ENCODE data around the gene LELP1. TPM values are rescaled to one million over a fixed set of nuclear protein-coding genes. Genes with fewer than 3 reads are reported as not detected.
"Not testable (repeated sequence)": the region's sequence is repeated elsewhere in the genome, so short reads cannot be mapped to it uniquely, and the experiment has no call there.

LELP1 gene
- total RNA-seq, 1 donor from 2014 or later, result not detected

DNA sequence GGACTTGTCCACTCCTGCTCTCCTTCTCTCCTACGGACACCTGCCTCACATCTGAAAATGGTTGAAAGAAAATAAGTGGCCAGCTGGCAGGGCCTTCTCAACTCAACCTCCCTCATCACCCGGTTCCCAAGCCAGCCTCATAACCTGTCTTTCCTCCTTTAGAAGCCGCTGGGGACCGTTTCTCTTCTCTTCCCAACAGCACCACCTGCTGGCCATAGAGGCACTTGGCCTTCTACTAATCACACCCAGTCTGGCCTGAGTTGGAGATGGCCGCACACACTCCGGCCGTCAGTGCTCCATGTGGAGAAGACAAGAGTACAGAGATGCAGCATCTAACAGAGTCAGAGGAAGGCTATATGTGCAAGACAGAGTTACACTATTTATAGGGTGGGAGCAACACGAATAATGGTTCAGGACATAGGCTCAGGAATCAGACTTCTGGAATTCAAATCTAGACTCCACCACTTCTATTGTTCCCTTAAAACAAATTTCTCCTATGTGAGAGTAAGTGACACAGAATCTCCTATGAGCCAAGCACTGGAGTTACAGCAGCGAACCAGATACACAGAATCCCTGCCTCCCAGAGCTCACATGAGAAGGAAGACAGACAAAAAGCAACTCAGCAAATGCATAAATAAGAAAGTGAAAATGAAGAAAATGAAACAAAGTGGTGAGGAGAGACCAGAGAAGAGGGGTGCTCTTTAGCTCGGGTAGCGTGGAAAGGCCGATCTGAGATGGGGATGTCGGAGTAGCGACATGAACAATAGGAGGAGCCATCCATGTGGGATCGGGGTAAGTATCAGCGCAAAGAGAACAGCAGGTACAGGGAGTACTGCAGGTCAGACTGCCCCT, 20.0 kb downstream of the LELP1 start:
- intact Hi-C loops (cut with DNase I), result loop anchor here (5.0 kb wide), 1 partner anchor 954 kb away; no protein-coding TSS in a partner anchor
- peak; percentile 73 for DNase-seq (ENCODE audit: low spot score)
- ATAC-seq, result peak; percentile 73

DNA sequence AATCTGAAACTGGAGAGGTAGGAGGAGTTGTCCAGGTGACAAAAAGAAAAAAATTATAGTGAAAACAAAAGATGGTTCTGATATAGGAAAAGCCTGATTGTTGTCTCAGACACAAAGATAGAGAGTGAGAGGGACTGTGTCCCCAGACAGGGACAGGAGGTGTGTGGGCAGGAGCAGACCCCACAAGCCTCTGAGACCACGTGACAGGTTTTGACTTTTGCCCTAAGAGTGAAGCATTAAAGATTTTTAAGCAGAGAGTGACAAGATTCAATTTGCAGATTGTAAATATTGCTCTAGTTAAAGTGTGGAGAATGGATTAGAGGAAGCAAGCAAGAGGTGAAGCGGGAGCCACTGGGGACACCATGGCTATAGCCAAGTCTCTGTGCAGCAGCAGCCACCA, 24.6 kb downstream of the LELP1 start:
- ATAC-seq, result no peak
- no peak for DNase-seq (ENCODE audit: low spot score)

DNA sequence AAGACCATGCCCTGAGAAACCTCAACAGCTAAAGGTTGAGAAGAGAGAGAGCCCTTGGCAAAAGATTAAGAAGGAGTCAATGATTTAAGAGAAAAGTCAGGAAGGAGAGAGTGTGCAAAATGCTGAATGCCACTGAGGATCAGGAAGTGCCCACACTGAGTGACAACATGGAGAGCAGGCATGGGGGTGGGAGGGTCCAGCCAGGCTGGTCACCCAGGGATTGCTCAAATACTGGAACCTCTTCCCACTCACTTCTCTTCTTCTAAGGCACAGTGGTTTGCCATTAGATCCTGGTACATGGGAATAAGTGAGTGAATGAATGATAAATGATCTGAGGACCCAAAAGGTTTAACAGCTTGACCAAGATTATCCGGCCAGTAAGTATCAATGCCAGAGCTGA, 25.3 kb downstream of the LELP1 start:
- intact Hi-C loops (cut with DNase I), result loop anchor here (5.0 kb wide), 1 partner anchor 489 kb away; no protein-coding TSS in a partner anchor
- DNase-seq (ENCODE audit: low spot score), result no peak
- no peak for ATAC-seq

More for the DNA sequence above, 24.6 kb downstream of the LELP1 start:
- intact Hi-C loops (cut with DNase I), result loop anchor here (5.0 kb wide), 1 partner anchor 489 kb away; no protein-coding TSS in a partner anchor

DNA sequence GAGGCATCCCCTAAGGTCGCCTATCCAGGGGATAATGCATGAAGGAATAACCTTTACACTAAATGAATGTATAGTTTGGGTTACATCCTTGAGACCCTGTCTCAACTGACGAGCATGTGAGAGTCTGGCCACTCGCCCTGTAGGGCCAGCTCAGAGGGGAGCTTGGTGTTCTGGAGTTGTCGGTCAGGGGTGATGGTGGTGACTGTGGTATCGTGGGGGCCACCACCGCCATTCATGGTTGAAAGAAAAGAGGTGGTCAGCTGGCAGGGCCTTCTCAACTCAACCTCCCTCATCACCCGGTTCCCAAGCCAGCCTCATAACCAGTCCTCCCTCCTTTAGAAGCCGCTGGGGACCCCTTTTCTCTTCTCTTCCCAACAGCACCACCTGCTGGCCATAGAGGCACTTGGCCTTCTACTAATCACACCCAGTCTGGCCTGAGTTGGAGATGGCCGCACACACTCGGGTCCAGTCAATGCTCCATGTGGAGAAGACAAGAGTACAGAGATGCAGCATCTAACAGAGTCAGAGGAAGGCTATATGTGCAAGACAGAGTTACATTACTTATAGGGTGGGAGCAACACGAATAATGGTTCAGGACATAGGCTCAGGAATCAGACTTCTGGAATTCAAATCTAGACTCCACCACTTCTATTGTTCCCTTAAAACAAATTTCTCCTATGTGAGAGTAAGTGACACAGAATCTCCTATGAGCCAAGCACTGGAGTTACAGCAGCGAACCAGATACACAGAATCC, 26.0 kb downstream of the LELP1 start:
- intact Hi-C loops (cut with DNase I), result loop anchor here (5.0 kb wide), 1 partner anchor 488 kb away; no protein-coding TSS in a partner anchor
- DNase-seq (ENCODE audit: low spot score); ATAC-seq: not testable (repeated sequence)

DNA sequence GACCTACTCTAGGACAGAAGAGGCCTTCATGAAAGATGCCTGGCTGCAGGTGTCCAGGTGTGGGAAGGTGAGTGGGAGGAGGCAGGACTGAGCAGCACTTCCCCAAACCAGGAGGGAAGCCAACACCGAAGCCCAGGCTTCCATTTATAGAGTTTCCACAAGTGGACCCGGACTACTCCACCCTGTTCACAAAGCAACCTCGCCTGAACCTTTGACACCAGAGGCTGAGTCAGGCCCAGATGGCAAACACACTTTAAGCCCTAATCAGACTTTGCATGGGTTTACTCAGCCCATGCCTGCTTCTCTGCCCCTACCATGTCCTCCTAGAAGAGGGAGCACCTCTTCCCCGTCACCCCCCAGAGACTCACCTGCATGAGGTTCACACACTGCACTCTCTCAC, 28.1 kb downstream of the LELP1 start:
- ATAC-seq (no peak), DNase-seq (ENCODE audit: low spot score) (no peak)
- intact Hi-C loops (cut with DNase I), result no loop called here

DNA sequence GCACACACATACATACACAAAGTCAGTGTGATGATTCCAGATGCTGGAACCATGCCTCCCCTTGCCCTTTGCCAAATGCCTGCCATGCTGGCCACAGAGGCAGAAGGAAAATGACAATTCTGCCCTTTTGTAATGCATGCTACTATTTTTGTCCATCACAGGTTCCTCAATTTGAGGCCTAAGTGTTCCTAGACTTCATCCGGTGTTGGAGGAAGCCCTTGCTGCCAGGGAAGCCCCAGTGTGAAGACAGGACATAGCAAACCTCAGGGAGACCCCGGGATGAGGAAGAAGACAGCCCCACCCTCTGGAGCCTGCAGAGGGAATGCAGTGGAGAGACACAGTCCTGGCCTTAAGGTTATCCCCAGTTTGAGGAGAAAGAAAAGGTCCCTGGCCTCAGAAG, 28.6 kb downstream of the LELP1 start:
- DNase-seq (ENCODE audit: low spot score), result no peak
- ATAC-seq, result no peak
- intact Hi-C loops (cut with DNase I), result no loop called here

DNA sequence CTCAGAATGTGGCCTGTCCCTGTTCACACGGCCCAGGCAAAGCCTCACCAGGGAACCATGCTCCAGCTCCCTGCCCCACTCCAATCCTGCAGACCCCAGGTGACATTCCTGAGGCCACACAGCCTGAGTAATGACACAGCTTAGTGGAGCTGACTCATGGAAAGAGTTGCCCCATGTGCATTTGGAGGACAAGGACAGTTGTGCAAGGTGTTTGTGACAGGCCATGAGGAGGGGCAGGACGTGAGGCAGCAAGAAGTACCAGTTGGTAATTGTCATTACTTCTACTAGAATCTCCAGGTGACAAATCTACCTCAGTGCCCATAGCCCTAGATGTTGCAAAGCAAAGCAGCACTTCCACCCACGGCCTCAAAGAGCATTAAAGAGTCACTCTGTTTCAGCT, 29.3 kb downstream of the LELP1 start:
- intact Hi-C loops (cut with DNase I), result no loop called here
- ATAC-seq, result no peak

DNA sequence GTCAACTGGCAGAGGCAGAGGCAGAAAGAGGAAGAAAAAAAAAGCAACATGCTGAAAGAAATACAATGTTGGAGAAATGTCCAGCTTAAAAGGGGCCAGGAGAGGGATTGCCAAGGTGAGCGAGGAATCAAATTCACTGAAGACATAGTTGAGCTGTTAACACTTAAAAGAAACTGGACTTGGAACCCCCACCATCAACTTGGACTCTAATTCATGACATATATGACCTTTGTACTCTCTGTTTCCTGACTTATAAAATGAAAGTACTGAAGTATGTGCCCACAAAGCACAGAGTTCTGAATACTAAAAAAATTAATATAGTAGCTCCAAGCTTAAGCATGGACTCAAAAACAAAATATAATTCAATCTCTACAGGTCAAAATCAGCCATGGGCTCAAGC, 30.2 kb downstream of the LELP1 start:
- DNase-seq (ENCODE audit: low spot score) (no peak), ATAC-seq (no peak)
- intact Hi-C loops (cut with DNase I), result no loop called here

More for the DNA sequence above, 29.3 kb downstream of the LELP1 start:
- no peak for DNase-seq (ENCODE audit: low spot score)

DNA sequence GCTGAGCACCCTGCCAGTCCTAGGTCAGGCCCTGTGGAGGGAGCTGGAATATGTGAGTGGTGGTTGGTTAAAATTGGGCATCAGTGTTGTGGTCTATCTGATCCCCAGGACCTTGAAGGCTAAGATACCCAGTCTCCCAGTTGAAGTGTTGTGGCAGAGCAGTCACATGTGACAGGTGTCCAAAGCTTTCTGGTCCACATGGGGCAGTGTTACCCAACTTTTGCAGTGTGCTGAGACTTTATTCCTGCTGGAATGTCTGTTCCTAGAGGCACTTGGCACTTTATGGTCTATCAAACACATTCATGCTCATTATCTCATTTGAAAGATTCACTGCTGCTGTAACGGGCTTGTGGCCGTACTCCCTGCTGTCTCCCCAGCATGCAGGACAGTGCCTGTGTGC, 35.3 kb downstream of the LELP1 start:
- DNase-seq (ENCODE audit: low spot score), result no peak
- intact Hi-C loops (cut with DNase I), result no loop called here
- ATAC-seq, result no peak

DNA sequence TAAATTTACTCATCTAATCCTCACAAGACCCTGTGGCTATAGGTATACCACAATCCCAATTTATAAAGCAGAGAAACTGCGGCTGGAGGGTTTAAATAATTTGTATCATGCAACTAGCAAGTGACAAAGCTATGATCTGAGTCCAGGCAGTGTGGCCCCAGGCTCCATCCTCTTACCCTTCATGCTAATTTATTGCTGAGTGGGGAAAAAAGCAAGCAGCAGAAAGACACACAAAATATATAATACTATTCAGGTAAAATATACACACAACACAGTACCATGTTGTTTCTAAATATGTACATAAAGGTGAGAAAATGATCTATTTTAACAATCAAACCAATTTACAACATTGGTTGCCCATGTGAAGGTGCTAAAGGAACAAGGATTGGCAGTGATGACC, 38.9 kb downstream of the LELP1 start:
- ATAC-seq (no peak), DNase-seq (ENCODE audit: low spot score) (no peak)
- intact Hi-C loops (cut with DNase I), result no loop called here

DNA sequence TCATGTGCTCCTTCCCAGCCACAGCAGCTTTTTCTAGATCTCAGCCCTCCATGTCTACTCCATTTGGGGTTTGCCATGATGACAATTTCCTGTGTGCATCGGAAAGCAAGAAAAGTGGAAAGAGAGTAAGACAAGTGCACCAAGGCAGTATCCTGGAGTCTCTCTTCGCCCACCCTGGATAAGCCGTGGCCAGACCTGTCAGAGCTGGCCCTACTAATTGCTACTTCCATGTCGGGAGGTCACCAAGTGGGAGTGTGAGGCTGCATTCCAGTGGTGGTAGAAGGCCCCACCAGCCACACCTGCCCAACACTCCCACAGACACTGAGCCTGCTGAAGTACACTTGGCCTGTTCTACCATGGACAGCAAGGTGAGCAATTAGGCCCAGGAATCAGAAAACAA, 42.2 kb downstream of the LELP1 start:
- no peak for ATAC-seq
- intact Hi-C loops (cut with DNase I), result no loop called here
- no peak for DNase-seq (ENCODE audit: low spot score)

DNA sequence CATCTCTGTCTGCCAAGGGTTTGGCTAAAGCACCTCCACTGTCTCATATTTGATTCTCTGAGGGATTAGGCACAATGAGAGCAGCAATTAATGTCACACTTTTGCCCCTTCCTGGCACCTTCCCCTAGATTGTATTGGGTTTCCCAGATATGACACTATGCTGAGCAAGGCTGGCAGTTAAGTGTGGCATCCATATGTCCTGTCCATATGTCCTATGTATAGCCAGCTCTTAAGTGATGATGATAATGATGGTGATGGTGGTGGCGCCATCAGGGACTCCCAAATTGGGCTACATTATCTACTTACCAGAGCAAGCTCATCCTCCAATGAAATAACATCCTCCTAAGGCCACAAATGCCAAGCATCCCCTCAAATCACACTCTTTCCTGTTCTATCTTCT, 42.8 kb downstream of the LELP1 start:
- no peak for ATAC-seq
- DNase-seq (ENCODE audit: low spot score), result no peak
- intact Hi-C loops (cut with DNase I), result no loop called here

DNA sequence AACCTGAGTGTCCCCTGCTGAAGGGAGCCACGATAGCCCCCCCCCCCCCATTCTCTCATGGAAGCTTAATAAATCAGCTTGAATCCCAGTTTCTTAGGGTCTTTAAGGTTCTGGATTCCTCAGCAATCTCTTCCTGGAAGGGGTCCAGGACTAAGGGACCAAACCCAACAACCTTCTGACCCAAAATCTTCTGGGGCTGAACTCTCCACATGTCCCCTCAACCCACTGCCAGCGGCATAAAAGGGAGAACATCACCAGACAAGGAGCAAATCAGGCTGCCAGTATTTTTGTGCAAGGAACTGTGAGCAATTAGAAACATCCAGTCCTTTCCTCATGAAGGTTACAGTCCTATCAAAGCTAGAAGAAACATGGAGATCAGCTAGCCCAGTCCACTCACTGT, 43.6 kb downstream of the LELP1 start:
- intact Hi-C loops (cut with DNase I), result no loop called here
- DNase-seq (ENCODE audit: low spot score) (no peak), ATAC-seq (no peak)

DNA sequence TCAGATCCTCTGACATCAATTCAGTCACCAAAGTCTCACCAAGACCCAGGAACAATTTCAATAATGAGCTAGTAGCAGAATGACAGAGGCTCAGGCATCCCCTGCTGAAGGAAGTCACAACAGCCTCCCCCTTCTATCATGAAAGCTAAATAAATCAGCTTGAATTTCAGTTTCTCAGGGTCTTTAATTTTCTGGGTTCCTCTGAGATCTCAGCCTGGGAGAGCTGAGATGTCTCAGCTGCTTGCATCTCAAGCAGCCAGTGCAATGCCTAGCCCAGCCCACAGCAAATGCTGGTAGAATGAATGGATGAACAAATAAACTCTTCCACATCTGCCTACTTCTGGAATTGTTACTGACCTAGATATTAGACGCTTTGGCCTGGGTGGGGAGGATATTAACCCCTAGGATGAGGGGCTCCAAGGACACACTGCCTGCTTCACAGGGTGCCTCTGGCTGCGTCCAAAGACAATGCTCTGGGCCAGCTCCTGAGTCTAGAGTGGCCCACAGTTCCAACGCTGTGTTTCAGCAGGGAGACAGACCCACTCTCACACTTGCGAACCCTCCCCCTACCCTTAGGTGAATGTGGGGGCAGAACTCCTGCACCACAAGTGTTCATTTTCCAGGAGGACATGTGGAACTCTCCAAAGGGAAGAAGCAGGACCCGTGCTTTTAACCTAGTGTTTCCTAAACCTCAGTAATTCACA, 45.1 kb downstream of the LELP1 start:
- ATAC-seq (no peak), DNase-seq (ENCODE audit: low spot score) (no peak)
- intact Hi-C loops (cut with DNase I), result no loop called here

DNA sequence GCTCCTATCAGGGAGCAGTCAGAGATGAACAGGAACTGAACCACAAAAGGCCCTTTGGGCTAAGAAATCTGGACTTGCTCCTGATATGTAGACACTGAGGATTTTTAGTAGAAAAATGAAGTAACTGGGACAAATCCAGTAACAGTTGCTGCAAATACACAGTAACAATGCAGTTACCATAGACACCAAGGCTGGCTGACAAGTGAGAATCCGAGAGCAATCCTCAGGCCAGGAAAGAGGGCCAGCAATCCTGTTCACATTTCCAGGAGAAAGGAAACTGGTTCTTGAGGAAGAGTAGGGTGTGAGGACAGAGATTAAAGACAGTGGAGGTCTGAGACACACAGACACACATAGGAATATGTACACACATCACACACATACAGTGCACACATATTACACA, 46.9 kb downstream of the LELP1 start:
- intact Hi-C loops (cut with DNase I), result no loop called here
- DNase-seq (ENCODE audit: low spot score), result no peak

DNA sequence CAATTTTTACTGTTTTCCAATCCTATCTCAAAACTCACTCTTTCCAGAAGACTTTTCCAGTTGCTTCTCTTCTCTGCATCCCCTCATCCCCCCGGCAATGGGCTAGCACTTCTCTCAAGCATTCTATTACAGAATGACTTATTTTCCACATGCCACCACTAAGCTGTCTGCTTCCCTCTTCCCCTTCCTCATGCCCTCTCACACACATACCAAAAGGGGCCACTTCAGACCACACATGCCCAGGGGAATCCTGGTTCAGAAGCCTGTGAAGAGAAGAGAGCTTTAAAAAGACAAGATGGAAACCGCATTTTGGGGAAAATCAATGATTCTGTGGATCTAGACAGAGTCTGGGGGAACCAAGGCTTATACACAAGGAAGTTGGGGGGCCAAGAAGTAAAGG, 47.9 kb downstream of the LELP1 start:
- no peak for DNase-seq (ENCODE audit: low spot score)
- intact Hi-C loops (cut with DNase I), result no loop called here
- no peak for ATAC-seq

More for the DNA sequence above, 46.9 kb downstream of the LELP1 start:
- ATAC-seq, result no peak

DNA sequence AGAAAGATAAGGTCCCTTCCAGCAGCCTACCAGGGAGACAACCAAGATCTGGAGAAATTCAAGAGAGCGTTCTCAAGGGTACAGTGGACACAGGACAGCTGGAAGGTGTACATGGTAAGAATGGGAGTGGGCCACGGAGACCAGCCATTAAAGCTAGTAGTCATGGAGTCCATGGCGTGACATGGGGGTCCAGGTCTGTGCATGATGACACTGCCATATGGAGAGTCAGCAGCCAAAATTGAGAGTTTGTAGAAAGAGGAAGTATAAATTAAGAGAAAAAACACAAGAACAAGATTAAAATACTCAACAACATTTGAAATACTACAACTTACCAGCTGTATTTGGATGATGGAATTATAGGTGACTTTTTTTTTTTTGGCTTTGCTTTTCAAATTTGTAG, 48.3 kb downstream of the LELP1 start:
- intact Hi-C loops (cut with DNase I), result no loop called here
- ATAC-seq, result no peak
- DNase-seq (ENCODE audit: low spot score), result no peak

DNA sequence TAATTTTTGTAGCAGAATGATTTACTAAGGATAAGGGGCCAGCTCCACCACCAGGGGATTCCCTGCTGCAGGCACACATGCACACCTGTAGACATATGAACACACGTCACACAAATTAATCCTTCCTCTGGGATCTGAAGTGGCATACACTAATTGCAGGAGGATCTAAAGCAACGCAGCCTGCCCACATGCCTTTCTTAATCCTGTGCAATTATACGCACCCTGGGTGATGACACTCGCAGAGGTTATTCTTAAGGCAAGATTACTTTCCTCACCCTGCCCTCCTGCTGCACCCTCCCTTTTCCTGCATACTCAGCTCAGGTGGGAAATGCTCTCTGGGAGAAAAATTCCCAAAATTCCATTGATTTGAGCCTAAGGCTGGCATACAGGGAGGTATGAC, 48.8 kb downstream of the LELP1 start:
- ATAC-seq (no peak), DNase-seq (ENCODE audit: low spot score) (no peak)
- intact Hi-C loops (cut with DNase I), result no loop called here

DNA sequence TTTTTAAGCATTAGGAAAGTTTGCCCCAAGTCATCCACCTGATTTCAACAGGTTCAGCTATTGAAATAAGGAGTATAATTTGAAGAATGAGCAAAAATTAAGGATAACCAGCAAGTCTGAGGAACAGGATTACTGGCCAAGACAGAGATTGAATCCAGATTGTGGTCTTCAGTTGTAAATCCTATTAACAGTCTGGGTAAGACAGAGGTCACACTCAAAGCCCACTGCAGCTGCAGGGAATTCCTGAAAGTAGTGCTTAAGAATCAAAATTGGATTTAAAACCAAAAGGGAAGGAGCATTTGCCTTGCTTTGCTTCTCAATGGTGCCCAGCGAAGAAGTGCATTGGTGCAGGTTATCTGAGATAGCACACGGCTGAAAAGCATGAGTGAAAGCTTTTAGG, 49.8 kb downstream of the LELP1 start:
- intact Hi-C loops (cut with DNase I), result no loop called here
- DNase-seq (ENCODE audit: low spot score) (no peak), ATAC-seq (no peak)

DNA sequence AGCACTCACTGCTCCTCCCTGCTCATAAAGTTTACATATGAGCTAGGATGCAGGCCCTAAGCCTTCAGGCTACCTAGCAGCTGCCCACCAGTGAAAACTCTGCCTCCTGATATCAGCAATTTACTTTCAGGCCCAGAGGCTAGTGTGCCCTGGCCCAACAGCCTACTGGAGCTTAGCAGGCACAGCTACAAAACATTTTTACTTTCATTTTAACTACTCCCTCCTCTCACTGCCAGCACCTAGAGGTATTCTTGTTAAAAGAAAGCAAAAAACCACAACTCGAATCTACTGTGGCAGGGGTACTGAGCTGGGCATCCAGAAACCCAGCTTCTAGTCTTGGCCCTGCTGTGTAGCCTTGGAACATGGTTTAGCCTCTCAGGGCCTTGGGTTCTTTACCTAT, 50.5 kb downstream of the LELP1 start:
- DNase-seq (ENCODE audit: low spot score) (no peak), ATAC-seq (no peak)
- intact Hi-C loops (cut with DNase I), result no loop called here

Measured in sciatic nerve (tissue), 2 donors.